ENCODE results near the gene GRIP2. TPM values are rescaled to one million over a fixed set of nuclear protein-coding genes. Genes with fewer than 3 reads are reported as not detected.

GRIP2 gene
- total RNA-seq, 3 donors from 2014 or later, result 0.70 to 2.2 (median 1.6) TPM

DNA sequence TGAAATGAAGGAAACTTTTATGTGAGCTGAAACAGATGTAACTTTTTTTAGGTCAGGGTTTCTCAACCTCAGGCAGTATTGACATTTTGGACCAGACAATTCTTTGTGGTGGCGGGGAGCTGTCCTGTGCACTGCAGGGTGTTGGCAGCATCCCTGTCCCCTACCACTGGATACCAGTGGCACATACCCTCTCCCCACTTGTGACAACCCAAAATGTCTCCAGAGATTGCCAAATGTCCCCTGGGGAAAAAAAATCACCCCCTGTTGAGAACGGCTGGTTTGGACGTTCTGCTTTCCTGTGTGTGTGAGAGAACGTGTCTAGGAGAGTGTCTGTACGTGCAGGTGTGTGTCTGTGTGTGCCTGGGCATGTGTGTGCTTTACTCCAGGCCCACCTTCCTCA is 30.7 kb upstream of the GRIP2 start:
- no peak for DNase-seq
- intact Hi-C loops (cut with DNase I, micrococcal nuclease), result no loop called here
- Histone ChIP-seq H3K9me3 (no peaks in the 10 kb centered on the region), H3K4me1 (ENCODE audit: low read depth) (no peaks in the 10 kb centered on the region), H3K4me3 (no peak overlapping the region), H3K36me3 (ENCODE audit: low read depth) (no peaks in the 10 kb centered on the region)
- ATAC-seq, result no peak
- TF ChIP-seq, protein P1, sequence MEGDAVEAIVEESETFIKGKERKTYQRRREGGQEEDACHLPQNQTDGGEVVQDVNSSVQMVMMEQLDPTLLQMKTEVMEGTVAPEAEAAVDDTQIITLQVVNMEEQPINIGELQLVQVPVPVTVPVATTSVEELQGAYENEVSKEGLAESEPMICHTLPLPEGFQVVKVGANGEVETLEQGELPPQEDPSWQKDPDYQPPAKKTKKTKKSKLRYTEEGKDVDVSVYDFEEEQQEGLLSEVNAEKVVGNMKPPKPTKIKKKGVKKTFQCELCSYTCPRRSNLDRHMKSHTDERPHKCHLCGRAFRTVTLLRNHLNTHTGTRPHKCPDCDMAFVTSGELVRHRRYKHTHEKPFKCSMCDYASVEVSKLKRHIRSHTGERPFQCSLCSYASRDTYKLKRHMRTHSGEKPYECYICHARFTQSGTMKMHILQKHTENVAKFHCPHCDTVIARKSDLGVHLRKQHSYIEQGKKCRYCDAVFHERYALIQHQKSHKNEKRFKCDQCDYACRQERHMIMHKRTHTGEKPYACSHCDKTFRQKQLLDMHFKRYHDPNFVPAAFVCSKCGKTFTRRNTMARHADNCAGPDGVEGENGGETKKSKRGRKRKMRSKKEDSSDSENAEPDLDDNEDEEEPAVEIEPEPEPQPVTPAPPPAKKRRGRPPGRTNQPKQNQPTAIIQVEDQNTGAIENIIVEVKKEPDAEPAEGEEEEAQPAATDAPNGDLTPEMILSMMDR (IDR thresholded peaks at IDR 0.05), result no peak

DNA sequence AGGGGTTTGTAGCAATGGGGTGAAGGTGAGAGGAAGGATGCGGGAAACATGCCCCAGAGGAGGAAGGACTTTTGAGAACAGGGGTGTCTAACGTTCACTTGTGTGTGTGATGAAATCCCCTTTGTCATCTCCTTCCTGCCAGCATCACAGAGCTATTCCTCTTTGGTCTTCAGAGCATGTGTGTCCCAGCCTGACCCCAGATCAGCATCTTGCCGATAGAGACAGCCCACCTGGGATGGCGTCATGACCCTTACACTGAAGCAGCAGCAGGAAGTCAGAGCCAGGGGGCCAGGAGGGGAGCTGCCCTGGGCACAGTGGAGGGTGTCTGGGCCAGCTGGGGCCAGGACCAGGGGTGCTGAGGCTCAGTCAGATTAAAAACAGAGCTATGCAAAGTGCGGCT is 29.9 kb upstream of the GRIP2 start:
- Histone ChIP-seq H3K4me1 (ENCODE audit: low read depth) (no peaks in the 10 kb centered on the region), H3K36me3 (ENCODE audit: low read depth) (no peaks in the 10 kb centered on the region), H3K4me3 (no peak overlapping the region), H3K9me3 (no peaks in the 10 kb centered on the region)
- intact Hi-C loops (cut with DNase I, micrococcal nuclease), result no loop called here
- TF ChIP-seq, protein P1 (IDR thresholded peaks at IDR 0.05), result no peak
- ATAC-seq (no peak), DNase-seq (no peak)

DNA sequence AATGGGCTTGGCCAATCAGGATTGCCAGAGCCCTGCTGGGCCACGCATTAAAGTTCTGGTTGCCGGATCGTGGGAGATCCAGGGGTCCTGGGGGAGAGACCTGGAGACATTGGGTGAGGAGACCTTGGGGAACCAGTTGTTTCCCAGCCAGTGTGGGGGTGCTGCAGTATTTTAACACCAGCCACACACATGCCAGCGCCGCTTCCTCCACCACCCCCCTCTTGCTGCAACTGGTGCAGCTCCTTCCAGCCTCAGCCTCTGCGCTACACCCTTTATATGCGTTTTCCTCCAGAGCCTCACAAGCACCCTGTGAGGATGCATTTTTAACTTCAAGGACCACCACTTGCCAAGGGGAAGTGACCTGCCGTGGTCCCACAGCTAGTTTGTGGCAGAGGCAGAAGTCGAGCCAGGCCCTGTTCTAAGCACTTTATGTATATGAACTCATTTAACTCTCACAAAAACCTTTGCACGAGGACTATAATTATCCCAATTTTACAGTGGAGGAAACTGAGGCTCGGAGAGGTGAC is 29.4 kb upstream of the GRIP2 start:
- ATAC-seq (no peak), DNase-seq (no peak)
- intact Hi-C loops (cut with DNase I, micrococcal nuclease), result no loop called here
- H3K36me3 ChIP-seq (ENCODE audit: low read depth), result no peaks in the 10 kb centered on the region
- peaks cover 2% of the 10 kb centered on the region for H3K4me1 ChIP-seq (ENCODE audit: low read depth)
- H3K4me3 ChIP-seq, result no peak overlapping the region
- no peaks in the 10 kb centered on the region for H3K9me3 ChIP-seq
- TF ChIP-seq, protein P1 (IDR thresholded peaks at IDR 0.05), result no peak

DNA sequence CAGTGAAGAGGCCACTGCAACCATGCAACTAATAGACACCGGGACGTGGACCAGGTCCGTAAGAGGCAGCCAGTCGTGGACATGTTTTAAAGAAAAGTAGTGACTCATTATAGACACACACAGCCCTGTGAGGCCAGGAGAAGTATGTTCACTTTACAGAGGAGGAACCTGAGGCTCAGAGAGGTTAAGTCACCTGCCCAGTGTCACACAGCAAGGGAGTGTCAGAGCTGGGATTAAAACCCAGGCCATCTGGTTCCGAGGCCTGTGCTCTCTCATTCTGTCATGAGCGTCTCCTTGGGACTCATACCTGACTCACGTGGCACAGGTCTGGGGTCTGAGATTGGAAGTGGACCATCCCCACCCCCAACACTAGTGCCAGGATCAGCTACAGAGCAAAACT is 28.1 kb upstream of the GRIP2 start:
- H3K36me3 ChIP-seq (ENCODE audit: low read depth), result no peaks in the 10 kb centered on the region
- peaks cover 2% of the 10 kb centered on the region for H3K4me1 ChIP-seq (ENCODE audit: low read depth)
- DNase-seq (no peak), ATAC-seq (no peak)
- intact Hi-C loops (cut with DNase I, micrococcal nuclease), result no loop called here
- H3K4me3 ChIP-seq, result no peak overlapping the region
- H3K9me3 ChIP-seq, result no peaks in the 10 kb centered on the region
- TF ChIP-seq, protein P1 (IDR thresholded peaks at IDR 0.05), result no peak

DNA sequence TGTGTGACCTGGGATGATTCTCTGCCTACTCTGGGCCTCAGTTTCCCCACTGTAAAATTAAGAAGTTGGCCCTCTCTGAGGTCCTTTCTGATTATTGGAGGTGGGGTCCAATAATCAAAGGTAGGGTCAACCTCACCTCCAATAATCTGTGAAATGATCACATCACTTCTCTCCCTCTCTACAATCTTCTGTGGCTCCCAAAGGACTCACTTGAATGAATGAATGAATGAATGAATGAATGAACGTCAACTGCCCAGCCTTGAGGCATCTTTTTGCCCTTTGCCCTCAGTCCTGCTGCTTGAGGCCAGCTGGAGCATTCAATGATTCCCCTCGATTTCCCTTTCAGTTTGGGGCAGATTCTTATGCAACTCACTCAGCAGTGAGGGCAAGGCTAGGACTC is 26.7 kb upstream of the GRIP2 start:
- TF ChIP-seq, protein P1 (IDR thresholded peaks at IDR 0.05), result no peak
- Histone ChIP-seq H3K4me1 (ENCODE audit: low read depth) (peaks cover 2% of the 10 kb centered on the region), H3K36me3 (ENCODE audit: low read depth) (no peaks in the 10 kb centered on the region), H3K4me3 (no peak overlapping the region), H3K9me3 (no peaks in the 10 kb centered on the region)
- intact Hi-C loops (cut with DNase I, micrococcal nuclease), result no loop called here
- DNase-seq (no peak), ATAC-seq (no peak)

All from mucosa of descending colon (tissue), 3 donors.